ENCODE results near the gene BARX1.

DNA sequence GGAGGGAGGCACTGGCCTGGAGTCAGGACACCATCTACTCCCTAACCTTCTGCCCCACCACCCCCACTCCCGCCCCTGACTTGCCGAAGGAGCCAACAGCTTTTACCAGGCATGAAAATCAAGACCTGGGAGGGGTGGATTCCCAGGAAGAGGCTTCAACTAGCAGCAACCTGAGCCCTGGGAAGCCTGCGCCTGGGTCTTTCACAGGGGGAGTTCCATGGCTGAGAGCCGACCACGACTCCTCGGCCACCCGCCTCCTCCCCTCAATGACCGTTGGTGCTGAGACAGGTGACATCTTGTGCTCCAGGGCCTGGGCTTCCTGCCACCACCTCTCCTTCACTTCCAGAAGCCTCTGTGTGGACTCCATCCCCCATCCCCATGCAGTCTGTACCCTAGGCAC is 37.1 kb downstream of the BARX1 start:
- no peak for TF ChIP-seq EP300 (IDR thresholded peaks at IDR 0.05)
- TF ChIP-seq, protein P1, sequence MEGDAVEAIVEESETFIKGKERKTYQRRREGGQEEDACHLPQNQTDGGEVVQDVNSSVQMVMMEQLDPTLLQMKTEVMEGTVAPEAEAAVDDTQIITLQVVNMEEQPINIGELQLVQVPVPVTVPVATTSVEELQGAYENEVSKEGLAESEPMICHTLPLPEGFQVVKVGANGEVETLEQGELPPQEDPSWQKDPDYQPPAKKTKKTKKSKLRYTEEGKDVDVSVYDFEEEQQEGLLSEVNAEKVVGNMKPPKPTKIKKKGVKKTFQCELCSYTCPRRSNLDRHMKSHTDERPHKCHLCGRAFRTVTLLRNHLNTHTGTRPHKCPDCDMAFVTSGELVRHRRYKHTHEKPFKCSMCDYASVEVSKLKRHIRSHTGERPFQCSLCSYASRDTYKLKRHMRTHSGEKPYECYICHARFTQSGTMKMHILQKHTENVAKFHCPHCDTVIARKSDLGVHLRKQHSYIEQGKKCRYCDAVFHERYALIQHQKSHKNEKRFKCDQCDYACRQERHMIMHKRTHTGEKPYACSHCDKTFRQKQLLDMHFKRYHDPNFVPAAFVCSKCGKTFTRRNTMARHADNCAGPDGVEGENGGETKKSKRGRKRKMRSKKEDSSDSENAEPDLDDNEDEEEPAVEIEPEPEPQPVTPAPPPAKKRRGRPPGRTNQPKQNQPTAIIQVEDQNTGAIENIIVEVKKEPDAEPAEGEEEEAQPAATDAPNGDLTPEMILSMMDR (IDR thresholded peaks at IDR 0.05): no peak
